GM12878 (cell line): ENCODE measurements around the gene ERVMER34-1. TPM values are rescaled to one million over a fixed set of nuclear protein-coding genes. Genes with fewer than 3 reads are reported as not detected.

Experiments
- ATAC-seq: fragments of 200-7000 bp; cut with Tn5 transposase; 3 replicates; pipeline ENCODE4 v1.9.1; 2020; ENCODE audit warnings: mild to moderate bottlenecking, moderate library complexity
- BruUV-seq: library from RNA; stranded (reverse); fragments of 400-500 nt; replicated peaks from 2 replicates; lab custom pipeline; 2021; lab: Mats Ljungman, UMichigan
- CTCF ChIA-PET: fragments of 300-600 bp; sonication (Branson Sonifier 250); formaldehyde crosslinking; extraction: SDS; loops from one replicate; lab custom pipeline; 2021; ENCODE audit warnings: inconsistent platforms; lab: Yijun Ruan, JAX
- POLR2A ChIA-PET: fragments of 350-600 bp; formaldehyde crosslinking; extraction: SDS; loops from one replicate; lab custom pipeline; 2021; ENCODE audit warnings: inconsistent platforms; lab: Charles Lee
- RAD21 ChIA-PET: fragments of 300-600 bp; sonication (Branson Sonifier 250); formaldehyde crosslinking; loops from one replicate; lab custom pipeline; 2023; ENCODE audit warnings: antibody characterized with exemption; ENCODE audit not compliant: unreplicated experiment; lab: Charles Lee
- SMC1A ChIA-PET: fragments of 300-600 bp; sonication (Branson Sonifier 250); formaldehyde crosslinking; loops from one replicate; lab custom pipeline; 2023; ENCODE audit not compliant: unreplicated experiment, uncharacterized antibody; lab: Charles Lee
- DNase-seq: peaks from one replicate; pipeline ENCODE4 v3.0.0-alpha.2; 2011; ENCODE audit warnings: low read depth, low spot score
- FAIRE-seq: peaks from 3 replicates; lab custom pipeline; 2011; peaks lifted over from hg19 to GRCh38; lab: Jason Lieb, UNC
- H2AFZ ChIP-seq: 2 replicates; pipeline ENCODE4 v1.6.0; 2011; ENCODE audit warnings: low read depth, low read length, control low read depth; ENCODE audit not compliant: control insufficient read depth
- H3K27ac ChIP-seq: 2 replicates; pipeline ENCODE4 v1.5.1; 2011; ENCODE audit warnings: control low read depth; ENCODE audit not compliant: control insufficient read depth, insufficient read depth
- H3K27me3 ChIP-seq, 2 experiments: replicated peaks in 1 of 2; 2 replicates each; pipeline versions ENCODE4 v1.6.0 to v1.6.1; 2011; ENCODE audit warnings: low read length in 1 of 2; ENCODE audit not compliant: control insufficient read depth in 2 of 2, insufficient read depth in 2 of 2
- H3K36me3 ChIP-seq, 2 experiments: 2 replicates each; pipeline ENCODE4 v1.5.1; 2011; ENCODE audit warnings: low read length in 1 of 2; ENCODE audit not compliant: control insufficient read depth in 2 of 2, insufficient read depth in 2 of 2
- H3K4me1 ChIP-seq: 2 replicates; pipeline ENCODE4 v1.6.1; 2011; ENCODE audit warnings: mild to moderate bottlenecking, low read length, moderate library complexity, mixed read lengths; ENCODE audit not compliant: control insufficient read depth, insufficient read depth
- H3K4me2 ChIP-seq: 2 replicates; pipeline ENCODE4 v1.6.0; 2011; ENCODE audit warnings: control low read depth; ENCODE audit not compliant: control insufficient read depth, insufficient read depth
- H3K4me3 ChIP-seq: fragments of 200-600 bp; sonication (generic); 2 replicates; pipeline ENCODE4 v1.5.1; 2016
- H3K79me2 ChIP-seq: 2 replicates; pipeline ENCODE4 v1.6.0; 2011; ENCODE audit warnings: low read length; ENCODE audit not compliant: control insufficient read depth, insufficient read depth
- H3K9ac ChIP-seq: 2 replicates; pipeline ENCODE4 v1.8.0; 2011; ENCODE audit warnings: low read length, control low read depth, mixed read lengths; ENCODE audit not compliant: control insufficient read depth, insufficient read depth
- H3K9me3 ChIP-seq: replicated peaks from 3 replicates; pipeline ENCODE4 v1.5.1; 2011; ENCODE audit warnings: mild to moderate bottlenecking, low read length; ENCODE audit not compliant: control insufficient read depth, insufficient read depth
- H4K20me1 ChIP-seq: 2 replicates; pipeline ENCODE4 v1.6.0; 2011; ENCODE audit not compliant: control insufficient read depth, insufficient read depth
- EZH2 ChIP-seq: IDR thresholded peaks from 2 replicates; pipeline ENCODE4 v1.6.1; 2012; ENCODE audit warnings: low read depth, mild to moderate bottlenecking, control low read depth, inconsistent platforms, low read length, borderline replicate concordance; ENCODE audit not compliant: control insufficient read depth
- FOXM1 ChIP-seq: IDR thresholded peaks from 2 replicates; pipeline ENCODE4 v1.6.1; 2012; ENCODE audit warnings: low read depth, mild to moderate bottlenecking, inconsistent platforms, low read length, moderate library complexity
- GABPA ChIP-seq: IDR thresholded peaks from 2 replicates; pipeline ENCODE4 v1.6.1; 2014; ENCODE audit warnings: antibody characterized with exemption, low read depth, mild to moderate bottlenecking, inconsistent platforms
- NFXL1 ChIP-seq: fragments of 450-650 bp; IDR thresholded peaks from 2 replicates; pipeline ENCODE4 v1.6.1; 2017; ENCODE audit warnings: antibody characterized with exemption, mild to moderate bottlenecking, borderline replicate concordance
- POLR2A ChIP-seq: IDR thresholded peaks from 2 replicates; pipeline ENCODE4 v1.6.1; 2011; ENCODE audit warnings: low read depth, mild to moderate bottlenecking, low read length
- POLR2AphosphoS2 ChIP-seq: IDR thresholded peaks from 2 replicates; pipeline ENCODE4 v1.6.1; 2011; ENCODE audit warnings: low read depth, mild to moderate bottlenecking, low read length, improper control_type of control experiment, moderate library complexity
- RAD51 ChIP-seq: fragments of 450-650 bp; IDR thresholded peaks from 2 replicates; pipeline ENCODE4 v1.6.1; 2016; ENCODE audit warnings: moderate library complexity, mild to moderate bottlenecking, inconsistent platforms
- YY1 ChIP-seq: IDR thresholded peaks from 2 replicates; pipeline ENCODE4 v1.6.1; 2011; ENCODE audit warnings: low read depth, mild to moderate bottlenecking, low read length
- ZBED1 ChIP-seq: IDR thresholded peaks from 2 replicates; pipeline ENCODE4 v1.6.1; 2016; ENCODE audit warnings: borderline replicate concordance
- ZNF217 ChIP-seq: fragments of 450-650 bp; IDR thresholded peaks from 2 replicates; pipeline ENCODE4 v1.6.1; 2017; ENCODE audit warnings: antibody characterized with exemption, mild to moderate bottlenecking
- ZNF274 ChIP-seq: IDR thresholded peaks from one replicate; pipeline ENCODE4 v1.8.0; 2011; ENCODE audit not compliant: insufficient read length, insufficient read depth
- WGBS: methylation state at CpG from one replicate; pipeline ENCODE4 v1.1.6; 2016; ENCODE audit warnings: low lambda C conversion rate; ENCODE audit not compliant: insufficient replicate concordance, insufficient coverage; ENCODE audit errors: missing lambda C conversion rate; 5-methylcytosine and 5-hydroxymethylcytosine counted together
- in situ Hi-C: fragments of 300-500 bp; cut with MboI; formaldehyde crosslinking; loops from 9 replicates; pipeline ENCODE4 v1.14.3; 2018; ENCODE audit warnings: mixed read lengths
- intact Hi-C: fragments of 100-400 bp; cut with micrococcal nuclease; formaldehyde crosslinking; loops from one replicate; pipeline ENCODE4 v1.14.2; 2022; ENCODE audit not compliant: unreplicated experiment
- polyA plus RNA-seq, 11 experiments: library from polyadenylated mRNA; depleted of rRNA in 4 of 11; unstranded in 6 of 11; stranded (reverse) in 5 of 11; fragments of >200 nt; fragmentation: Nextera tagmentation in 4 of 11; fragmentation: Illumina TruSeq in 1 of 11; extraction: Ambion mirVana in 4 of 11; extraction: Trizol in 1 of 11; gene quantifications; 1 replicate in 1 of 11; 2 replicates in 10 of 11; pipeline versions ENCODE4 v1.2.1 to v1.2.3, GENCODE V29; 2011 to 2016; ENCODE audit warnings: inconsistent platforms in 2 of 11, missing spikeins in 2 of 11, low read depth in 1 of 11
- total RNA-seq, 4 experiments: library from RNA; depleted of rRNA in 3 of 4; stranded (reverse); fragments of >200 nt in 3 of 4; fragmentation: Illumina TruSeq in 1 of 4; extraction: Trizol in 1 of 4; gene quantifications; 2 replicates each; pipeline versions ENCODE4 v1.2.1 to v1.2.3, GENCODE V29; 2013 to 2021
- TF ChIP-seq, protein P1 (sequence below): fragments of 450-650 bp; conservative IDR thresholded peaks from 2 replicates; pipeline ENCODE4 v1.6.1; 2017; ENCODE audit warnings: mild to moderate bottlenecking, moderate library complexity
- TF ChIP-seq, protein P2 (sequence below): fragments of 450-650 bp; IDR thresholded peaks from 2 replicates; pipeline ENCODE4 v1.6.1; 2016; ENCODE audit warnings: mild to moderate bottlenecking, moderate library complexity, borderline replicate concordance

ERVMER34-1 gene
- total and polyA plus RNA-seq, 10 of the 15 experiments (the other 5 are each of a cell fraction or from before 2014, with no cell fraction given): not detected

- TF ChIP-seq POLR2AphosphoS2: peak; percentile 44; the same call in 1 of the 2 replicates
- TF ChIP-seq POLR2A: peak; percentile 4
- TF ChIP-seq, protein P1, sequence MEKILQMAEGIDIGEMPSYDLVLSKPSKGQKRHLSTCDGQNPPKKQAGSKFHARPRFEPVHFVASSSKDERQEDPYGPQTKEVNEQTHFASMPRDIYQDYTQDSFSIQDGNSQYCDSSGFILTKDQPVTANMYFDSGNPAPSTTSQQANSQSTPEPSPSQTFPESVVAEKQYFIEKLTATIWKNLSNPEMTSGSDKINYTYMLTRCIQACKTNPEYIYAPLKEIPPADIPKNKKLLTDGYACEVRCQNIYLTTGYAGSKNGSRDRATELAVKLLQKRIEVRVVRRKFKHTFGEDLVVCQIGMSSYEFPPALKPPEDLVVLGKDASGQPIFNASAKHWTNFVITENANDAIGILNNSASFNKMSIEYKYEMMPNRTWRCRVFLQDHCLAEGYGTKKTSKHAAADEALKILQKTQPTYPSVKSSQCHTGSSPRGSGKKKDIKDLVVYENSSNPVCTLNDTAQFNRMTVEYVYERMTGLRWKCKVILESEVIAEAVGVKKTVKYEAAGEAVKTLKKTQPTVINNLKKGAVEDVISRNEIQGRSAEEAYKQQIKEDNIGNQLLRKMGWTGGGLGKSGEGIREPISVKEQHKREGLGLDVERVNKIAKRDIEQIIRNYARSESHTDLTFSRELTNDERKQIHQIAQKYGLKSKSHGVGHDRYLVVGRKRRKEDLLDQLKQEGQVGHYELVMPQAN: no peak
- TF ChIP-seq NFXL1: no peak
- no peak for TF ChIP-seq EZH2
- TF ChIP-seq ZNF274: no peak
- no peak for TF ChIP-seq ZNF217
- TF ChIP-seq FOXM1: no peak
Measured at GRCh38 chr4:52715255-52715897, 35.8 kb downstream of the ERVMER34-1 start (continued).

- peaks cover 7 to 34% of the 10 kb centered on the region in 2 experiments for H3K36me3 ChIP-seq
- RAD21 ChIA-PET: no interaction called here
- no TSS peak for BruUV-seq
- in situ Hi-C loops (loop anchor here (25.0 kb wide), 1 partner anchor 648 kb away; the partner anchor contains the start of gene SCFD2), intact Hi-C loops (loop anchor here (5.0 to 10.0 kb wide), 3 partner anchors 57 to 1350 kb away; partner anchors contain the start of genes CHIC2 and USP46)
- SMC1A ChIA-PET: no interaction called here
- peak overlapping the region; percentile 93 for H3K4me3 ChIP-seq
- peaks cover 39% of the 10 kb centered on the region for H3K79me2 ChIP-seq
- H3K27ac ChIP-seq: peak overlapping the region; percentile 93
- peak overlapping the region; percentile 99 for H3K4me2 ChIP-seq
- peak overlapping the region; percentile 98 for H3K9ac ChIP-seq
- DNase-seq (no peak), FAIRE-seq (no peak), ATAC-seq (peak; percentile 38)
- POLR2A ChIA-PET: no interaction called here
- 16% methylated on average over 4 of the region's 4 CpGs for WGBS
- CTCF ChIA-PET: interaction anchor here (1.6 kb wide), 1 partner anchor 197 kb away, joined by 4 read pairs; no protein-coding TSS in a partner anchor
- H3K4me1 ChIP-seq: peaks cover 28% of the 10 kb centered on the region
- H3K9me3 ChIP-seq: no peaks in the 10 kb centered on the region
- H2AFZ ChIP-seq: no peak overlapping the region
- H3K27me3 ChIP-seq: no peaks in the 10 kb centered on the region
- peaks cover 3% of the 10 kb centered on the region; the same call in 1 of the 2 replicates for H4K20me1 ChIP-seq
- TF ChIP-seq YY1 (peak; percentile 66; the same call in 1 of the 2 replicates), ZNF274 (no peak), ZBED1 (peak; percentile 49; the same call in 1 of the 2 replicates), RAD51 (0 out of 2 replicates have a peak, but pooled peaks have one; percentile 35), GABPA (peak; percentile 76)
- TF ChIP-seq, protein P2, sequence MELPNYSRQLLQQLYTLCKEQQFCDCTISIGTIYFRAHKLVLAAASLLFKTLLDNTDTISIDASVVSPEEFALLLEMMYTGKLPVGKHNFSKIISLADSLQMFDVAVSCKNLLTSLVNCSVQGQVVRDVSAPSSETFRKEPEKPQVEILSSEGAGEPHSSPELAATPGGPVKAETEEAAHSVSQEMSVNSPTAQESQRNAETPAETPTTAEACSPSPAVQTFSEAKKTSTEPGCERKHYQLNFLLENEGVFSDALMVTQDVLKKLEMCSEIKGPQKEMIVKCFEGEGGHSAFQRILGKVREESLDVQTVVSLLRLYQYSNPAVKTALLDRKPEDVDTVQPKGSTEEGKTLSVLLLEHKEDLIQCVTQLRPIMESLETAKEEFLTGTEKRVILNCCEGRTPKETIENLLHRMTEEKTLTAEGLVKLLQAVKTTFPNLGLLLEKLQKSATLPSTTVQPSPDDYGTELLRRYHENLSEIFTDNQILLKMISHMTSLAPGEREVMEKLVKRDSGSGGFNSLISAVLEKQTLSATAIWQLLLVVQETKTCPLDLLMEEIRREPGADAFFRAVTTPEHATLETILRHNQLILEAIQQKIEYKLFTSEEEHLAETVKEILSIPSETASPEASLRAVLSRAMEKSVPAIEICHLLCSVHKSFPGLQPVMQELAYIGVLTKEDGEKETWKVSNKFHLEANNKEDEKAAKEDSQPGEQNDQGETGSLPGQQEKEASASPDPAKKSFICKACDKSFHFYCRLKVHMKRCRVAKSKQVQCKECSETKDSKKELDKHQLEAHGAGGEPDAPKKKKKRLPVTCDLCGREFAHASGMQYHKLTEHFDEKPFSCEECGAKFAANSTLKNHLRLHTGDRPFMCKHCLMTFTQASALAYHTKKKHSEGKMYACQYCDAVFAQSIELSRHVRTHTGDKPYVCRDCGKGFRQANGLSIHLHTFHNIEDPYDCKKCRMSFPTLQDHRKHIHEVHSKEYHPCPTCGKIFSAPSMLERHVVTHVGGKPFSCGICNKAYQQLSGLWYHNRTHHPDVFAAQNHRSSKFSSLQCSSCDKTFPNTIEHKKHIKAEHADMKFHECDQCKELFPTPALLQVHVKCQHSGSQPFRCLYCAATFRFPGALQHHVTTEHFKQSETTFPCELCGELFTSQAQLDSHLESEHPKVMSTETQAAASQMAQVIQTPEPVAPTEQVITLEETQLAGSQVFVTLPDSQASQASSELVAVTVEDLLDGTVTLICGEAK: peak; percentile 51; the same call in 1 of the 2 replicates
Measured at GRCh38 chr4:52714597-52715254, 36.5 kb downstream of the ERVMER34-1 start.
